Measurements from ENCODE around the gene NKG7.
"Not testable (repeated sequence)": the region's sequence is repeated elsewhere in the genome, so short reads cannot be mapped to it uniquely, and the experiment has no call there.

GRCh38 chr19:51416422-51416821, 44.0 kb upstream of the NKG7 start:
- TF ChIP-seq CTCF, POLR2A (IDR thresholded peaks at IDR 0.05): not testable (repeated sequence)

All from body of pancreas (tissue), 4 donors.